Ureter (tissue), 1 donor: ENCODE data around the gene SCN3A. TPM values are rescaled to one million over a fixed set of nuclear protein-coding genes. Genes with fewer than 3 reads are reported as not detected.

Experiments used
- DNase-seq: peaks from one replicate; pipeline ENCODE4 v3.0.0-alpha.2; 2020; ENCODE audit warnings: low spot score
- total RNA-seq: library from RNA; stranded (reverse); gene quantifications from one replicate; pipeline ENCODE4 v1.2.4, GENCODE V29; 2023
- donor health status: DM: yes; HTN: yes; CAD: no.

Gene SCN3A
- 0.83 TPM for total RNA-seq

GRCh38 chr2:165203689-165204559 is at the start of gene SCN3A:
SCN3A (minus strand) TSS chr2:165204050; CDS start chr2:165176394, 27,656 bp downstream.
- no peak for DNase-seq

- DNase-seq: no peak
Measured at GRCh38 chr2:165253178-165253577, 49.3 kb upstream of the SCN3A start.

DNA sequence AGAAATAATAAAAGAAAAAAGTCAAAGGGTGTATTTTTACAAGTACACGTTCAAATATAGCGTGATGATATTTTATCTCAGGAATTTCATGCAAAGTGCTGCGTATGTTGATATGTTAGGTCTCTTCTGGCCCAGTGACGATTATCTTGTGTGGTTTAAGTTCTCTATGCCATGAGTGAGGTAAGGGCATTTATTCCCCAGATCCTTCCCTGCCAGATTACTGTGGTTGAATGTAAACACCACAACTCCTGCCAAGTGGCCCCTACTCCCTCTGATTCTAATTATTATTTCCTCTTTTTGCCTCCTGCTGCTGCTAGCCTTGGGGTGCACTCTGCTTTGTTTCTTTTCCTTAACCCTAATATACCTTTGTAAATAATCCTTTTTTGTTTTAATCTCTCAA is 47.5 kb upstream of the SCN3A start:
- no peak for DNase-seq

- no peak for DNase-seq
Measured at GRCh38 chr2:165248238-165248637, 44.4 kb upstream of the SCN3A start.

- DNase-seq: no peak
Measured at GRCh38 chr2:165245081-165245793, 41.4 kb upstream of the SCN3A start.

DNA sequence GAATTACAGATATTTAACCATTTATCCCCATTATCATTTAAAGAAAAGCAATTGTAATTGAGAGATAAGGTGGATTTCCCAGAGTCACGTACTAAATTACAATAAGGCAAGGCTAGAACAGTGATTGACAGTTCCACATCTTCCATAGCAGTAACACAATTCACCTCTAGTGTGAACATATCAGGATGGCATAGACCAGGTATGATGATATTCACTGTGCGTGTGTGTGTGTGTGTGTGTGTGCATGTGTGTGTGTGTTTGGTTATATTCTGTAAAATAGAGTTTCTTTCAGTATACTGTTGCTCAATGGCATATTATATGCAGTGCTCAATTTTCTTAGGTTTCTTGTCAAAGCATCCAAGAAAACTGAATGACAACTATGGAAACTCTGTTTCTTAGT is 37.1 kb upstream of the SCN3A start:
- DNase-seq: no peak

DNA sequence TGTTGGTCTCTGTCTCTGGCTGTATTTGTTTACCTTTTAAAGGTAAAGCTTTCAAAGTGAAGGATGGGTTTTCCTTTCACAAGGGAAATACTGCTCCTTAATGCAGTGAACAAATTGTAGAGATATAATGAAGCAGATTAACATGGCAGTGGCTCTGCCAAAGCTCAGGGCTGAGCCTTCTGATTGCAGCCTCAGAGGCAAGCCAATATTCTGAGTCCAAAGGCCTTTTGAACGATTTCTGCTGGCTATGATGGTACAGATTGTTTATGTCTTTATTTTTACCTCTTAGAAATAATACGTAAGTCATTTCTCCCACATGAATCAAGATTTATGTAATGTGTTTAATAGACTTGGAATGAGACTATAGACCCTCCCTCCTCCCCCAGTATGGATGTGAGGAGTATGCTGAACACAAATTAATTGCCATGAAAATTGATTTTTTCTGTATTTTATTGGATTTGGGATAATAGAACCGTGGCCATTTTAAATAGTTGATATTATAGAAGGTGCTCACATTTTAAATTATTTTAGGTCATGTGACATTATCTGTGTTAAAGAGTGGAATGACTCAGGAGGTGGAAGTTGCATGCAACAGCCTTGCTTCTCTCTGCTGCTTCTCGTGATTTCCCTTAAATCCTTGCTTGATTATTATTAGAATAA is 36.1 kb upstream of the SCN3A start:
- no peak for DNase-seq

GRCh38 chr2:165239230-165239629 is 35.4 kb upstream of the SCN3A start, which contains the start of gene SCN2A:
SCN2A (plus strand) TSS chr2:165239414; CDS start chr2:165295824, 56,410 bp downstream.
- DNase-seq: no peak

GRCh38 chr2:165238295-165238694 is 34.4 kb upstream of the SCN3A start:
- DNase-seq: no peak

GRCh38 chr2:165237056-165237455 is 33.2 kb upstream of the SCN3A start:
- no peak for DNase-seq

- DNase-seq: no peak
Measured at GRCh38 chr2:165227571-165227970, 23.7 kb upstream of the SCN3A start.

DNA sequence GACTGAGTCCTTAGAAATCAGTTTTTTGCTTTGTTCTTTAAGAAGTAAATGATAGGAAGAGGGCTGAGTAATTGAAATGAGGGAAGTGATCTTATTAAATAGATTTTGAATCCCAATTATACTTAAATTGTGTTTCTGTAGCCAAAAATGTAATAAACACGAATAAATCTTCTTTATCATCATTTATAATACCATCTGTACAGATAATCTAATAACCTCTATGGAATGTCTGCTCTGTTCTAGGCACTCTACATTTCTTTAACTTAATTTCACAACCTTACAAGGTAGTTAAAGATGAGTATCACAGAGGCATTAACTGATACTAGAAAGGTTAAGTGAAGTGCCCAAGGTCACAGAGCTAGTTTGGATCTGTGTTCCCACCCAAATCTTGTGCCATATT is 21.1 kb upstream of the SCN3A start:
- DNase-seq: no peak

GRCh38 chr2:165219481-165219880 is 15.6 kb upstream of the SCN3A start:
- no peak for DNase-seq

- no peak for DNase-seq
Measured at GRCh38 chr2:165214093-165214492, 10.2 kb upstream of the SCN3A start.

- DNase-seq: no peak
Measured at GRCh38 chr2:165208094-165208493, 4.2 kb upstream of the SCN3A start.

GRCh38 chr2:165205865-165206264 is 2.0 kb upstream of the SCN3A start:
- no peak for DNase-seq

DNA sequence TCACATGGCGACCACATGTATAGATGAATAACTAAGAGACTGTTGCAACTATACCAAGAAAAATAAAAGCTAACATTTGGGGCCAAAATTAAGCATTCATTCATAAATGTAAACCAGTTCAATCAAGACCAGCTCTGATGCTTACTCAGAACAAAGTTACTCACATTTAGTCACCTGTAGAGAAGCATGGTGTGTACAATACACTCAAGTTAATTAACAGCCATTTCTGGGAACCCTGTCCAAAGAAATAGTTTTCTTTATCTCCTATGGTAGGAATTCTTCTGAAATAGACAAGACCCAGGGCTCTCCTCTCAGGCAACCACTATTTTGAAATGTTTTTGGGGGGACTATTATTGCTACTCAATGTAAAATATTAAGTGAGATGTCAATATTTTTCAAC is 1.6 kb downstream of the SCN3A start:
- no peak for DNase-seq

DNA sequence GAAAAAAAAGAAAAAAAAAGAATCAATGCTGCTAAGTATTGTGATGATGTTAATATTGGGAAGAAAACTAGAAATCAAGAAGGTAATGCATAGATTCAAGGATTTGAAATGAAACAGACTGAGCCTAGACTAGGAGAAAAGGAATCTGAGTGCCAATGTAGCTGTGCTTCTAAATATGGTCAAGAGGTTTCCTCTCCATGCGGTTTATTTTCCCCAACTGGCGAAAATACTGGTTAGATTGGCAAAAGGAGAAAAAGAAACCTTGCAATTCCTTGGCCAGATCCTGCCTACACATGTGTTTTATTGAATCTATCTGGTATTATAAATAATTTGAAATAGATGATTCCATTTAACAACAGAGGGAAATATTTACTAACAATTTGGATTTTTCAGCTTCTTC is 5.7 kb downstream of the SCN3A start:
- DNase-seq: no peak

DNA sequence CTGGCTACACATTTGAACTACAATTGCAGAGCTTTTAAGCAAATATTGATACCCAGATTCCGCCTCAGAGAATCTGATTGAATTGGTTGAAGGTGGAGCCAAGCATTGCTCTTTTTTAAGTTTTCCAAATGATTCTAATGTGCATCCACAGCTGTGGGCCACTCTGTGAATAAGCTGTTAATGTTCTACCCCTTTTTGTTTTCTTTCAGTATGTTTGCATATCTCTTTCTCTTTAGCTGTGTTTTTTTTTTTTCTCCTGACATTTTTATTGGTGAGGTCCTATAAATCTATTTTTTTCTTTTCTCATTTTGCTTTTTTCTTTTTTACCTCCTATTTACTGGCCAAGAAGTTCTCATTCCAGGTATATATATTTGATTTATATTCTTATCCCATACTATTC is 6.5 kb downstream of the SCN3A start:
- no peak for DNase-seq

GRCh38 chr2:165196411-165196810 is 7.4 kb downstream of the SCN3A start:
- DNase-seq: no peak

DNA sequence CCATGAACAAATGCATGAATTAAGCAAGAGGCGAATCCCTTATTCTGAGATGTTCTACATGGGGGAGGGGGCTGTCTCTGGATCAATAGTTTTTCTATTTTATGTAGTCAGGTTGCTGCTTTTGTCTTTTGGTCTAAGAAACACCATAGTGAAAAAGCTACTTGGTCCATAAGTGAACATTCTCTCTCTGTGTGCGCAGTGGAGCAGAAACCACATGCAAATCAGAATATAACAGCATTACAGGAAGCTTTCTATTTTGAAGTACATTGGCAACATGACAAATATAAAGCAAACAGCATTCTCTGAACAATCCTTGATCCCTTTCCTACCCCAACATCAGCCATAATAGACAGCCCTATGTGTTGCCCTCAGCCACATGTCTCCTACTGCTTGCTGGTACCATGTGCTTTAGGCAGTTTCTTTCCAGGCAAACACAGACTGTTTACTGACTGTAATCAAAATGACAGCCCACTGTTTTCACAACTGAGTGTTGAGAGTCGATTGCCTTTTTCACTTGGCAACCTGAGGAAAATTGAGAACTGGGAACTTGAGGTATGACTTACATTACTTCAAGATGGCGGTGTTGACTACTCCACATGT is 10.6 kb downstream of the SCN3A start:
- no peak for DNase-seq

DNA sequence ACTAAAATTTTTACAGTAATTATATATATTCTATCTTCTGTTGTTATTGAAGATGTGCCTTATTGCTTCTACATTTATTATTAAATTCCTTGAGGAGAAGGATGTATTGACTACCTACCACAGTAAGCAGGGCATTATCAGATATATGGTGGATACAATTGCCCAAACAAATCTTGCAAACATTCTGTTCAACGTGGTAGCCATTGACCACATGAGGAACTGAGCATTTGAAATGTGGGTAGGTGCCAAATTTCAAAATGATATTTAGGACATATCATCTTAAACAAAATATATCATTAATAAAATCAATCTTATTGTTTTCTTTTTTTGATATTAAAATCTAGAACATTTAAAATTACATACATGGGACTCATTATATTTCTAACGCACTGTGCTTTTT is 11.1 kb downstream of the SCN3A start:
- DNase-seq: no peak
